GM21786 (cell line): ENCODE measurements around the gene LRRC8C.

Experiments used
- ATAC-seq: cut with Tn5 transposase; IDR thresholded peaks from one replicate; pipeline ENCODE4 v1.9.1; 2021; ENCODE audit not compliant: unreplicated experiment

LRRC8C gene

GRCh38 chr1:89633248-89633799, 404 bp downstream of the LRRC8C start:
- ATAC-seq = peak; percentile 43

DNA sequence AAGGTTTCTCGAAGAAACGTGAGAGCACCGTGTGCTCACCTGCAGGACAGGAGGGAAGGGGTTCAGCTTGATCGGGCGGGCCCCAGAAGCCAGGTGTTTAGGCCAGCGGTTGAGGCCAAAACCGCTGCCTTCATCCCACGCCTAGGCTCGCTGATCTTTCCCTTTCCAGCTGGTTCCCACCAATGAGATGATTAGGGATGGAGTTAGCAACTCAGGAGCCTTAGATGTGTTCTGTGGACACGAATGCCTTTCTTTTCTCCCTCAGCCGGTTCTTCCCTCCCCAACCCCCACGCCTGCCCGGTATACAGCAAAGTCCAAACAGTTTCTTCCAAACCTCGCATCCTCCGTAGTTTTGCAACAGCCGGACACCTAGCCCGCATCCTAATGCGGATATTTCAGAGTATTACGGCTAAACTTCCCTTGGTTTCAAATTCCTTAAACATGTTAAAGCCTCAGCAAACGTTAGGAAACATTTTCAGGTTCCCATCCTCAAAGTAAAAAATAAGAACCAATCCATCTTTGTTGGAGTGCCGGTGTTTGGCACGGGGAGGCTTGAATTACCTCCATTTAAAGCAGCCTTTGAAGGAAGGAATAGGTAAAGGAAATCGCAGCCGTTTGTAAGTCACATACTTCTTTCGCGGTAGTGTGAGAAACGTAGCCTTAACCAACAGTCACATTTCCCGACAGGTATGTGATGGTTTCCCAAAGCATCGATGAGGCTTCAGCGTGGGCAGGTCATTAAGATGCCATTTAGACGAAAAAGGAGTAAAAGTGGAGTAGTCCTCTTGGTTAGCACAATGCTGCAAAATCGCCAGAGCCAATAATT, 1.1 kb downstream of the LRRC8C start:
- ATAC-seq = no peak

- ATAC-seq = no peak
These were observed 3.2 kb downstream of the LRRC8C start for GRCh38 chr1:89635825-89636815.

- no peak for ATAC-seq
These were observed 4.6 kb downstream of the LRRC8C start for GRCh38 chr1:89637496-89637895.

DNA sequence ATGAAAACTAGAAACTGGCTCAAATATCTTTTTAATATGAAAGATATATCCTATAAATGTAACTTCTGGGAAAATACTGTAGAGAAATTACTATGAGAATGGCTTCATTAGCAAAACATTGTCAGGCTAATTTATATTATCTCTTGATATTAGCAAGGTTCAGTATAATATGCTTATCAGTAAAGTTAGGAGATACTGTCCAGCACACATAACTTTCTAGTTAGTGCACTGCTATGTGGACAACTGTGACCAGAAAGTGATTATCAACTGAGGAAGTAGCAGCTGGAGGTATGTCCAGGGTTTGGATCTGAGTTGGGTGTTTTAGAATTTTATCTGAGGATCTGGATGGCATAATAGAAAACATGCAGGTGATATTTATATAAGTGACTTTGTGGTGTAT, 7.5 kb downstream of the LRRC8C start:
- ATAC-seq = no peak

GRCh38 chr1:89641781-89642180, 8.9 kb downstream of the LRRC8C start:
- no peak for ATAC-seq

GRCh38 chr1:89643577-89643976, 10.7 kb downstream of the LRRC8C start:
- no peak for ATAC-seq

DNA sequence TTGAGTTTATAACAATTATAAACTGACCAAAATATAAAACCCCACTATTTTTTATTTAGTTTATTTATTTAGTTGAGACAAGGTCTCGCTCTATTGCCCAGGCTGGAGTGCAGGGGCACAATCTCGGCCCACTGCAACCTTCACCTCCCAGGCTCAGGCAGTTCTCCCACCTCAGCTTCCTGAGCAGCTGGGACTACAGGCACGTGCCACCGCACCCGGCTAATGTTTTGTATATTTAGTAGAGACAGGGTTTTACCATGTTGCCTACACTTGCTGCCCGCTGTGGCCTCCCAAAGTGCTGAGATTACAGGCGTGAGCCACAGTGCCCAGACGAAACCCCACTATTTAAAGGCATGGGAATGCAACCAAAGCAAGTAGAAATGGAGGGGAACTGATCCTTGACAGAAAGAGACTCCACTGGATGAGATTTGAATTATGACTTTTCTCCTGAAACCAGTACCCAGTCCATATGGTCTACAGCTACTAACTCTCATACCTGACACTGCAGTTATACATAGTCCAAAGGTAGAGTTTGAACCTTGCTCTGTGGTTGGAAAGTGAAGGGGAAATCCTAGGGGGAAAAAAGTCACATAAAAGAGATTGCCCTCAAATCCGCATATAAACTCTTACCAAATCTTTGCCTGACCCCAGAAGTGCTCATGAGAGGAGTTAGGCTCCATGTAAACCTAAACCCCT, 11.3 kb downstream of the LRRC8C start:
- ATAC-seq = no peak

- no peak for ATAC-seq
These were observed 13.3 kb downstream of the LRRC8C start for GRCh38 chr1:89646259-89646658.

GRCh38 chr1:89649783-89650182, 16.9 kb downstream of the LRRC8C start:
- ATAC-seq = peak; percentile 65

- no peak for ATAC-seq
These were observed 19.5 kb downstream of the LRRC8C start for GRCh38 chr1:89652373-89652772.

GRCh38 chr1:89657886-89658285, 25.0 kb downstream of the LRRC8C start:
- ATAC-seq = peak; percentile 81

DNA sequence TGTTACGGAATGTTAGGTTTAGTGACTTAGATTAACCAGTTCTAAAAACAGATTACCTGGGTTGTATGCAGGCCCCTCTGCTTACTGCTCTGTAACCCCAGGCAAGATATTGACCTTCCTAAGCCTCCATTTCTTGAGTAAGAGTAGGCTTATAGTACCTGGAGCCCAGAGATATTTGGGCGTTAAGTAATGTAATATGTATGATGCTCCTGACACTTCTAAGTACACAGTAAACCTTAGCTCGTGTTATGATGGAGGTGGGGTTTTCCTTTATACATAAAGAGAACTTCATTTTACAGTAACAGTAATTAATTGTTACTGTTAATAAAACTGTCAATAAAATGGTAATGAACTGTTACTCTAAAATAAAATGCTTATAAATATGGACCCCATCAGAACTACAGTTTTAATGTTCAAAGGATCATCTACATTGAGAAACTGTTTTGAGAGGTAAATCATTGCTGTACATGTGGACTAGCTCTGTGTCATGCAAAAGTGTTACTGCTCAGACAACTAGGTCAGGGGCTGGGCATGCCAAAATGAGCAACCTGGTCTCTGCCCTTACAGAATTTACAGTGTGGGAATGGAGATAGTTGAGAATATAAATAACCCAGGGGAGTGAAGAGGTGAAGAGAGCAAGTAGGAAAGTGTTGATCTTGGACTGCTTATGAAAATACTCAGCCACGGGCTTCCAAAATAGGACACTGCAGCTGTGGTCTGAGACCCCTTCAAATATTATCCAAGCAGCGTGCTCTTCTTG, 26.6 kb downstream of the LRRC8C start:
- no peak for ATAC-seq

- no peak for ATAC-seq
These were observed 27.5 kb downstream of the LRRC8C start for GRCh38 chr1:89660224-89661061.

DNA sequence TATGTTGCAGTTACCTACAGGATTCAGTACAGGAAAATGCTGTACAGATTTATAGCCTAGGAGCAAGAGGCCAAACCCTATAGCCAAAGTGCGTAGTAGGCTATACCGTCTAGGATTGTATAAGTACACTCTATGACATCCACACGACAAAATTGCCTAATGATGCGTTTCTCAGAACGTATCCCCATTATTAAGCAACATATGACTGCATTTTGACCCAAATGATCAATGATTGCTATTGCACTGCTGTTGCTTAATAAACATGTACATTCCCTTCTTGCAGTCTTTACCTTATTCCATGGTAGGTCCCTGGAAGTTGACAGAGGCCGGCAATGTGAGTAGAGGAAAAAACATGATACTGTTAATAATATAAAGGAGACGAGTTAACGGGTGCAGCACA, 33.0 kb downstream of the LRRC8C start:
- ATAC-seq = no peak

GRCh38 chr1:89666640-89667039, 33.7 kb downstream of the LRRC8C start:
- no peak for ATAC-seq

DNA sequence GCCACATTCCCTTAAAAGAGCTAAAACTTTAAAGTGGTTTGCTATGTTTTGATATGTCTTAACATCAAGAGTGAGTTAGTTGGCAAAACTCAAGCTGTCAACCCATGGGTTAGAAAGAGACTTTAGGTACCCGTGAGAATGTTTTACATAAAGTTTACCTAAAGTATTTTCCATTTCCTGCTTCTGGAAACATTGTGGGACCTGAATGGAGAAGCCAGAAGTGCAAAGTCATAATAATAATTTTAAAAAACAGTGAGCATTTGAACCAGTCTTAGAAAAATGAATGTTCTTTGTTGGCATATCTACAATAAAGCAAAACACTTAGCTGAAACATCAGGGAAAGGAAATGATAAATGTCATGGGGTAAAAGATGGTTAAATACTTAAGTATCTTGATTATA, 34.8 kb downstream of the LRRC8C start:
- ATAC-seq = no peak

DNA sequence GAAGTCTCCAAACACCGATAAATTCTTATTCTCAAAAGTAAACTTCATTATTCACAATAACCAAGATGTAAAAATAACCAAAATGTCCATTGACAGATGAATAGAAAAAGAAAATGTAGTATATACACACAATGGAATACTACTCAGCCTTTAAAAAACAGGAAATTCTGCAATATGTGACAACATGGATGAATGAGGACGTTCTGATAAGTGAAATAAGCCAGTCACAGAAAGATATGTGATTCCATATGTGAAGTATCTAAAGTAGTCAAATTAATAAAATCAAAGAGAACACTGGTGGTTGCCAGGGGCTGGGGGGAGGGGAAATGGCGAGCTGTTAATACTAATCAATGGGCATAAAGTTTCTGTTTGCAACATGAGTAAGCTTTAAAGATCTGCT, 36.0 kb downstream of the LRRC8C start:
- ATAC-seq = no peak

DNA sequence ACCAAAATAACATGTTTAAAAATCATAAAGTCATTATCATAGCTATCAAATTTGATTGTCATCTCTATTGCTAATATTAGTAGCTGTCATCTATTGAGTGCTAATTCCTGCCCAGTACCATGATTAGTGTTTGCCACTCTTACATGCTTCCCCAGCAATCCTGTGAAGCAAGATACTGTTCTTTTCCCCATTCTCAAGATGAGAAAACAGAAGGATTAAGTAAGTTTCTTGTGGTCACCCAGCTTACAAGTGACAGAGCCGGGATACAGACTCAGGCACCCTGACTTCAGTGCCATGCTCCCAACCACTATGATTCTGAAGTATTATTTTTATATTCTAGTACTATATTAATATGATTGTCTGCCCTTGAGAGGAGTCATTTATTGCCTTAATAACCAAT, 36.5 kb downstream of the LRRC8C start:
- no peak for ATAC-seq
